NCI-H1092 treated with DMSO at 0.1 percent for 48 hours (cell line): ENCODE data around the gene ZBTB20.

Source experiments
- DNase-seq: peaks from one replicate; lab custom pipeline; 2025; lab: John Stamatoyannopoulos, UW

ZBTB20 gene

DNA sequence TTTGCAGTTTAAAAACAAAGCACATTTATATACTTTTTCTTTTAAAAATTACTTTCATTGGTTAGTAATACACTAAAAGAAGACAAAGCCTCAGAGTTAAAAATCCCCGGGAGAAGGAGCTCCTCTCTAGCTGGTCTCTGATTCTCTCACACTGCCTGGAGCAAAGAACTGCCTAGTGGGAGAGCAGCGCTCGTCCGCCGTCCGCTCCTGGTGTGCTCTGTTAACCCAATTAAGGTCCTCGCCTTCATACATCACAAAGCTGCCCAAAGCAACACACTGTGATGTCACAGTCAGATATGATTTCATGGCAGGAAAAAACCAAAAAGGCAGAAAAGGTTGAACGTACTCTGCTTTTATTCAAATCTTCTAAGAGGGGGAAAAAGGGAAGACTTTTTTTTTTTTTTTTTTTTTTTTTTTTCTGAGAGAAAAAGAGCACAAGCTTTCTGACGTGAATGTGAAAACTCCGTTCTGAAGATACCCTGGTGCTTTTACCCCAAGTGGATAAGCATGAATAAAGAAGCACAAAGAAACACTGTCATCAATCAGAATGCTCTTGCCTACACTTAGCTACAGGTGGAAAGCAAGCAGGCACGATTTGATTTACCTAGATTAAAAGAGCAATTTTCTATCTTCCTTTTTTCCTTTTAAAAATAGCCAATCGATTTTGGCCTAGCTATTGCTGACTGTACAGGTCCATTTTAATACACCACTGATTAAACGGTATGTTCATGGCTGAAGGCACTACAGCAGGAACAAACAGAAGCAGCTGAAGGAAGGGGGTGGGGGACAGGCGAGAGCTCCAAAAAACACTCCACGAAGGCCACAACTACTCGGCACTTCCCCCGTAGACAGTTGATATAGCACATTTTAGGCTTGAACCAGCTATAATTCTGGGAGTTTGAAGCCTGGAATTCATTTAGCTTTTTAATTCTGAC is 738.1 kb downstream of the ZBTB20 start:
- peak; percentile 94 for DNase-seq

DNA sequence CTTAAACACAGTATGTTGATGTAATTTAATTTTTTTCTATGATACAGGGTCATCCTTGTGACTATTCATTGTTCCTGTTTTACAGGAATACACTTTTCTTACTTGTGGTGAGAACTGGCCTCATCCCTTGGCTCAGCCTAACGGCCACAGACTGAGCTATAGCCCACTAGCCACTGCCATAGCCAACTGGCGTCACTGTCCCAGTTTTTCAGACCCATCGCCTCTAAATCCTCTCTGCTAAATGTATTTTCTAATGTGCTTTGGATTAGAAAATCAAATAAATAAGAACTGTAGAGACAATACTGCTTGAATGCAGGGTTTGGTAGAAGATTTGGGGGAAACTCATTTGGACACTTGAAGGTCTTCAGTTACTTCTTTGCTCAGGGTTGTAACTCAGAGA is 740.2 kb downstream of the ZBTB20 start:
- no peak for DNase-seq

DNA sequence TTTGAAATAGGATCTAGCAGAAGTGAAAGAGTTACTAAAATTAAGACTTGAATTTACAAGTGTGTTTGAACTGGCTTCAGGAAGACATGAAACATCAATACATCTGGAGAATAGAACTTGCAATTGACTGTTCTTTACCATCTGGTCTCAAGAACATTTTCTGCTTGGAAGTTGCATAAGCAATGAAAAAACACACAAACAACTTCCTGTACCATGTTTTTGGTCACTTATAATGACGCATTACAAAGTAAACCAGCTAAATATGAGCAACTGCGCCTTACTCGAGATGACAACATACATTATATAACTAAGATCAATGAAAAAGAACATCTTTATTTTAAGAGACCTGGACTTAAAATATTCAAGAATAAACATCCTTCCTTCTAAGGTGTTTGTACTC is 740.8 kb downstream of the ZBTB20 start:
- no peak for DNase-seq

- no peak for DNase-seq
Observed at GRCh38 chr3:114405202-114405990, 741.7 kb downstream of the ZBTB20 start.

DNA sequence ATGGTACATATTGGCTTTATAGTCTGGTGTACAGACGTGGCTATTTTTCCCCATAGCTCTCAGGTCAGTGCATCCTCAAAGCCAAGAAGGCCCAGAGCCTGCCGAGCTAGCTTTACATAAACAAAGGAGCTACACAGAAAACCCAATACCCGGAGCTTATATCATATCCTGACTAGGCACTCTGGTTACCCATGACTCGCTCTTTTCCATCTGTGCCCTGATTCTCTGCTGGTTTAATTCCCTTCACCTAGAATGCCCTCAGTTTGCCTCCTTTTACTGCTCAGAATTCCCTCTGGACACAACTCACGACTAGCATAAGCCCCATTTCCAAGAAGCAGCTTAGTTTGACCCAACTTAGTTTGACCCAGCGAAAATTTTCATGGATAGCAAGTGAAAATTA is 742.5 kb downstream of the ZBTB20 start:
- DNase-seq = no peak

- no peak for DNase-seq
Observed at GRCh38 chr3:114402838-114403237, 744.2 kb downstream of the ZBTB20 start.

GRCh38 chr3:114401346-114401745 is 745.7 kb downstream of the ZBTB20 start:
- no peak for DNase-seq

DNA sequence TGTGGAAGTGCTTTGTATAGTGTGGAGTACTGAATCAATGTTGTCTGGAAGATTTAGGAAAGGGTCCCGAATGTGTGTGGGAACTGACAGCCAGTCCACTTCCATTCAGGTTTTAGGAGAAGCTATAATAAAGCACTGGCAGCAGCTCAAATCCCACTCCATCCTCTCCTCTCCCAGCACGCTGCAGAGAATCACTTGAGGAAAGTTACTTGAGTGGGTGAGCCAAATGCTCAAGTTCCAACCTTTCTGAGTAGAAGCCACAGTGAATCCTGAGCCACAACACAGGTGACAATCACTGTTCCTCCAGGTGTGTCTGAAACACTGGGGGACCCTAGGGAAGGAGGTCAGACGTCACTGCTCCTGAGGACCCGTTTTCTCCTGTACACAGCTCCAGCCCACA is 746.7 kb downstream of the ZBTB20 start:
- no peak for DNase-seq

DNA sequence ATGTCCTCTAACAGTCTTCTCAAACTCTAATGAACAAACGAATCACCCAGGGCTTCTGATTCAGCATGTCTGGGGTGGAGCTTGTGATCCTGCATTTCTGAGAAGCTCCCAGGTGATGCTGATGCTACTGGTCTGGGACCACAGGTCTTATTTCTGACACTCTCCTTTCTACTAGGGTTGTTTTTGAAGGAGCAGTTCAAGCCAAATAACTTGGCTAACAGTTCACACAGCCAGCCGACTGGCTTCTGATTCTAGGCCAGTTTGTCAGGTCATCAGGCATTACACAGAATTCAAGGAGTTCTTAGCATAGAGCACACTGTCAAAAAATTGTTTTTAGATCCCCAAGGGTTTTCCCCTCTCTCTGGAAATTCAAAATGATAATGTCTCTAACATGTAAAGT is 752.5 kb downstream of the ZBTB20 start:
- DNase-seq = no peak

- DNase-seq = no peak
Observed at GRCh38 chr3:114393367-114394072, 753.6 kb downstream of the ZBTB20 start.

- DNase-seq = no peak
Observed at GRCh38 chr3:114392831-114393230, 754.3 kb downstream of the ZBTB20 start.

- DNase-seq = no peak
Observed at GRCh38 chr3:114389156-114389555, 757.9 kb downstream of the ZBTB20 start.

DNA sequence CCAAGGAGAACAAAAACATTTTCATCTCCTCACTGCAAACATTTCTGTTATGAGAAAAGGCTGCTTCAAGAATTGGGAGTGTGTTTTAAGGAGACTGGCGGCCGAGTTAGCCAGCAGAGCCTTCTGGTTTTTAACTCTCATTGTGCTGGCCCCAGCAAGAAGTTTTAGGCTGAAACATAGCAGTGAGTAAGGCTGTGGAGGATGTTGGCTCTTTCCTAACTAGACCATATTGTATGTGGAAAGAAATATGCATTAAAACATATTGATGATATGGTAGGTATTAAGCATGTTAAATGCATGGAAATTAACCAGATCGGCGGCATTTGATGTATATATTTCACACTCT is 762.6 kb downstream of the ZBTB20 start:
- DNase-seq = no peak

GRCh38 chr3:114383875-114384557 is 763.1 kb downstream of the ZBTB20 start:
- DNase-seq = peak; percentile 75

GRCh38 chr3:114380233-114380651 is 766.8 kb downstream of the ZBTB20 start:
- no peak for DNase-seq

GRCh38 chr3:114379266-114379665 is 767.8 kb downstream of the ZBTB20 start:
- no peak for DNase-seq

DNA sequence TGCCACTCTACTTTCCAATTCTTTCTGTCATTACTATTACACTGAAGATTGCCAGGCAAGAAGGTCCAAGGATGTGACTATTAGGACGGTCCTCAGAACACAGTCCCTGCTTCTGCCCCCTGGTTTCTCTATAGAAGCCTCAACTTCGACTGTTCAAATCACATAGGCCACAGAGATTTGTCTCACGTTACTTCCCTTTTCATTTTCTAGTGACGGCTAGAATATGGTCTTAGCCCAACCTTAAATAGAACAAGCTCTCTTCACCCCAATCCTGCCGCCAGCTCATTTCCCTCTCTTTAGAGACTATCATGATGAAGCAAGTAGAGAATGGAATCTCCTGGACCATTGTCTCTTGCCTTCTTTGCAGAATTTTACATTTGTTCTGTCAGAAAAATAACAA is 768.3 kb downstream of the ZBTB20 start:
- DNase-seq = no peak

- no peak for DNase-seq
Observed at GRCh38 chr3:114377426-114377825, 769.7 kb downstream of the ZBTB20 start.

- DNase-seq = no peak
Observed at GRCh38 chr3:114376516-114377185, 770.4 kb downstream of the ZBTB20 start.

- DNase-seq = no peak
Observed at GRCh38 chr3:114375608-114376421, 771.3 kb downstream of the ZBTB20 start.
